ENCODE measurements around the gene DMD. TPM values are rescaled to one million over a fixed set of nuclear protein-coding genes. Genes with fewer than 3 reads are reported as not detected.

The DMD gene
- total and polyA plus RNA-seq, 2 donors (not counting 1 experiment from before 2014, with no cell fraction given): 2.0 to 51.8 TPM

- WGBS (ENCODE audit: insufficient coverage): no CpG with 5 or more reads among the region's 1 CpG
Measured at GRCh38 chrX:31433856-31434255, 1777.5 kb downstream of the DMD start.

GRCh38 chrX:31429915-31430314 is 1781.4 kb downstream of the DMD start:
- Histone ChIP-seq H3K27ac (ENCODE audit: low read length in 2 of 2) (no peak overlapping the region), H2AFZ (ENCODE audit: insufficient read depth, low read depth, low read length, poor library complexity, severe bottlenecking) (no peak overlapping the region), H3K27me3 (replicated peaks in 1 of 4; ENCODE audit: control extremely low read depth in 1 of 4, control insufficient read depth in 3 of 4, insufficient read depth in 4 of 4, low read length in 3 of 4) (no peaks in the 10 kb centered on the region), H3K9me3 (ENCODE audit: control extremely low read depth in 1 of 3, control insufficient read depth in 2 of 3, insufficient read depth in 1 of 3, low read length in 2 of 3) (no peaks in the 10 kb centered on the region), H3K4me3 (ENCODE audit: control extremely low read depth in 1 of 5, extremely low read depth in 1 of 5, insufficient read depth in 1 of 5, low read depth in 2 of 5, low read length in 4 of 5) (no peak overlapping the region), H3K9ac (ENCODE audit: low read length) (no peak overlapping the region), H3K79me2 (ENCODE audit: control insufficient read depth, insufficient read depth, low read length) (no peaks in the 10 kb centered on the region), H3K36me3 (replicated peaks in 1 of 2; ENCODE audit: control extremely low read depth in 1 of 2, control insufficient read depth in 1 of 2, extremely low read depth in 1 of 2, insufficient read depth in 2 of 2, low read length in 1 of 2) (no peaks in the 10 kb centered on the region), H3K4me1 (ENCODE audit: control insufficient read depth in 2 of 2, insufficient read depth in 2 of 2, low read length in 2 of 2) (no peaks in the 10 kb centered on the region), H4K20me1 (ENCODE audit: control insufficient read depth, insufficient read depth, low read length, poor library complexity, severe bottlenecking) (no peaks in the 10 kb centered on the region), H3K4me2 (replicated peaks; ENCODE audit: low read depth, low read length, poor library complexity, severe bottlenecking) (no peak overlapping the region)
- Mint-ChIP-seq H3K27me3 (no peaks in the 10 kb centered on the region), H3K4me1 (no peaks in the 10 kb centered on the region), H3K4me3 (no peak overlapping the region), H3K27ac (no peak overlapping the region), H3K9me3 (ENCODE audit: insufficient read depth) (no peaks in the 10 kb centered on the region)
- DNase-seq (no peak), ATAC-seq (ENCODE audit: low read depth) (no peak)
- 100% methylated on average over 1 of the region's 6 CpGs for WGBS (ENCODE audit: insufficient coverage)
- intact Hi-C loops (cut with micrococcal nuclease): no loop called here
- CTCF ChIA-PET: no interaction called here
- POLR2A ChIA-PET: no interaction called here
- no peak for TF ChIP-seq CTCF (IDR thresholded peaks at IDR 0.05)
- TF ChIP-seq EZH2 (IDR thresholded peaks at IDR 0.05; ENCODE audit: borderline replicate concordance, insufficient read depth, low read depth, low read length, poor library complexity, severe bottlenecking): no peak

More at GRCh38 chrX:31433856-31434255, 1777.5 kb downstream of the DMD start:
- ATAC-seq (ENCODE audit: low read depth) (no peak), DNase-seq (no peak)
- H3K9me3 ChIP-seq (ENCODE audit: control extremely low read depth in 1 of 3, control insufficient read depth in 2 of 3, insufficient read depth in 1 of 3, low read length in 2 of 3): no peaks in the 10 kb centered on the region
- no peak overlapping the region for H3K4me3 ChIP-seq (ENCODE audit: control extremely low read depth in 1 of 5, extremely low read depth in 1 of 5, insufficient read depth in 1 of 5, low read depth in 2 of 5, low read length in 4 of 5)
- Mint-ChIP-seq H3K9me3 (ENCODE audit: insufficient read depth) (no peaks in the 10 kb centered on the region), H3K27me3 (peaks cover 3% of the 10 kb centered on the region), H3K4me3 (no peak overlapping the region), H3K27ac (no peak overlapping the region), H3K4me1 (no peaks in the 10 kb centered on the region)
- H3K4me2 ChIP-seq (replicated peaks; ENCODE audit: low read depth, low read length, poor library complexity, severe bottlenecking): no peak overlapping the region
- H3K79me2 ChIP-seq (ENCODE audit: control insufficient read depth, insufficient read depth, low read length): no peaks in the 10 kb centered on the region
- H3K4me1 ChIP-seq (ENCODE audit: control insufficient read depth in 2 of 2, insufficient read depth in 2 of 2, low read length in 2 of 2): no peaks in the 10 kb centered on the region
- no peaks in the 10 kb centered on the region for H3K27me3 ChIP-seq (replicated peaks in 1 of 4; ENCODE audit: control extremely low read depth in 1 of 4, control insufficient read depth in 3 of 4, insufficient read depth in 4 of 4, low read length in 3 of 4)
- ChIA-PET CTCF (no interaction called here), POLR2A (no interaction called here)
- no peak overlapping the region for H3K9ac ChIP-seq (ENCODE audit: low read length)
- no peaks in the 10 kb centered on the region for H3K36me3 ChIP-seq (replicated peaks in 1 of 2; ENCODE audit: control extremely low read depth in 1 of 2, control insufficient read depth in 1 of 2, extremely low read depth in 1 of 2, insufficient read depth in 2 of 2, low read length in 1 of 2)
- intact Hi-C loops (cut with micrococcal nuclease): no loop called here
- no peak for TF ChIP-seq EZH2 (IDR thresholded peaks at IDR 0.05; ENCODE audit: borderline replicate concordance, insufficient read depth, low read depth, low read length, poor library complexity, severe bottlenecking)
- no peak for TF ChIP-seq CTCF (IDR thresholded peaks at IDR 0.05)
- no peak overlapping the region for H2AFZ ChIP-seq (ENCODE audit: insufficient read depth, low read depth, low read length, poor library complexity, severe bottlenecking)
- no peaks in the 10 kb centered on the region for H4K20me1 ChIP-seq (ENCODE audit: control insufficient read depth, insufficient read depth, low read length, poor library complexity, severe bottlenecking)
- H3K27ac ChIP-seq (ENCODE audit: low read length in 2 of 2): no peak overlapping the region
